GM21526 (cell line): ENCODE data around the gene CDC25A.

Experiments
- ATAC-seq: cut with Tn5 transposase; IDR thresholded peaks from one replicate; pipeline ENCODE4 v1.9.1; 2021; ENCODE audit warnings: moderate library complexity; ENCODE audit not compliant: unreplicated experiment, low FRiP score

CDC25A gene

DNA sequence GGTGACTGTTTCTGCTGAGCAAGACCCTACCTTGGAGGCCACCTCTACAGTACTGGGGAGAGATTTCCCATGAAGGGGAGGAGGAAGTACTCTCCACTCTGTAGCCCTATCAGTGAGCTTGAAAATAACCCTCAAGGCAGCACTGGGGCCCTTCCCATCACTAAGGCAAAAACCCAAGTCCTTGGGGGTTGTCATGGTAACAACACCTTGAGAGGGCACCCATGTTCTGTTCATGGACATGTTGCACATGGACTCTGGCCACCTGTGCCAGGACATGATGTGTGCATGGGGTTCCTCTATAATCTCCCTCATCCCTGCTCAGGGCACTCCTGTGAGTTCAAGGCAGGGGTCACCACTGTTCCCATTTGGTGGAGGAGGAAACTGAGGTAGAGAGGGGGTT is 10.9 kb upstream of the CDC25A start:
- no peak for ATAC-seq

- no peak for ATAC-seq
These were observed 8.4 kb upstream of the CDC25A start for GRCh38 chr3:48196611-48197010.

DNA sequence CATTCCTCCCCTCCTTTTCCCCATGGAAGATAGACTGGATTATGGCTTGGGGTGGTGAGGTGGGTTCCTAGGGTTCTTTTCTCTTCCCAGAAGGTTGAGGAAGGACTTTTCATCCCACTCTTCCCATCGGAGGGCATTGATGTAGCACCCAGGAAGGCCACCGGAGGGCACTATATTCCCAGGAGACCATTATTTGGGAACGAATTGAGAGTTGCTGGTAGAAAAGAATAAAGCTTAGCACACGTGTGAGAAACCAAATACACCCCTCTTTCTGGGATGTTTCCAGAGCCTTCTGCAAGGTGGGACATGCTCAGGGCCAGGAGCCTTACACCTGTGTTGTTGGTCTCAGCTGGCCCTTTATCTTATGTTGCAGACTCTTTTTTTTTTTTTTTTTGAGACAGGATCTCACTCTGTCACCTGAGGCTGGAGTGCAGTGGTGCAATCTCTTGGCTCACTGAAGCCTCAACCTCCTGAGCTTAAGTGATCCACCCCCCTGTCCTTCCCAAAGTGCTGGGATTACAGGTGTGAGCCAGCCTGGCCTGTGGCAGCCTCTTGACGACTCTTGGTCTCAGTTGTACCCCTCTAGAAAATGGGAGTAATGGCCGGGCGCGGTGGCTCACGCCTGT is 6.3 kb upstream of the CDC25A start:
- ATAC-seq: no peak

- ATAC-seq: no peak
These were observed 2.7 kb upstream of the CDC25A start for GRCh38 chr3:48190911-48191310.

DNA sequence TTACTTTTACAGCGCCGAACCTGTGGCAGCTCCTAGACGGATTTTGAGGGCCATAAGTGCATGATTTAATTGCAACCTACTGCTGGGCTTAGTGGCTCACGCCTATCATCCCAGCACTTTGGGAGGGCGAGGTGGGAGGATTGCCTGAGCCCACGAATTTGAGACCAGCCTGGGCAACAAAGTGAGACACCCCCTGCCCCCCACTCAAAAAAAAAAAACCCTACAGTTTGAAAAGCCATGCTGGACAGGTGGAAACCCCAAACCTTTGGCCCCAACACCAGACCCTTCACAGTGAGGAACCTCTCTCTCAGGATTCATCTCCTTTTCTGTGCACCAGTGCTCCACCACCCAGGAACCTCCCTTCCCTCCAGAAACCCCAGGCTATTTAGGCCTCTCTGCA is 1.1 kb upstream of the CDC25A start:
- no peak for ATAC-seq

- peak; percentile 24 for ATAC-seq
These were observed 495 bp downstream of the CDC25A start for GRCh38 chr3:48187579-48188265.

GRCh38 chr3:48187301-48187578 is 977 bp downstream of the CDC25A start:
- no peak for ATAC-seq

DNA sequence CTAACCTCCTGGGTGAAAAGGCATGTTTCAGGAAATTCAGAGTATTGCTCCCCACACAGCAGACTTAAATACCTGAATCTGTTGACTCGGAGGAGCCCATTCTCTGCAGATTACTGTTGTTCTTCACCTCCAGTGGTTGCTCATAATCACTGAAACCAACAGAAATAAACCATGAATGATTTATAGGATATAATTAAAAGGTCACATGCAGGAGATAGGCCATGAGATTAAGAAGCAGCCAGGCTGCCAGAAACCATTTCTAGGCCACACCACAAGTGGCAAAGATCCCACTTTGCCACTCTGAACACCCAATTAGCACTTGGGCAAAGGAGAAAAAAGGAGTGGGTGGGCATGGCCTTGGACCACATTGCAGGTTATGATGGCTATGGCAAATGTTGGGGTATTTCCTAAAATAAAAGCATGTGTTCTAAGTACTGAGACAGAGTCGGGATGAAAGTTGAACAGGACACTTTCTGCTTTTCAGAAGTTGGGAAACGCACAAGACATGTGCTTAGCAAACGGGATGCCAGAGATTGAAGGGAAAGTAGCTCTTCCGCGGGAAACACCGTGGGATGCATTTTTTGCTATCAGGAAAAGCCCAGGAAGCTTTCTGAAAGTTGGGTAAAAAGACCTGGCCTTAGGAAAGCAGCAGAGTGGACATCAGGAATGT is 1.5 kb downstream of the CDC25A start:
- no peak for ATAC-seq

DNA sequence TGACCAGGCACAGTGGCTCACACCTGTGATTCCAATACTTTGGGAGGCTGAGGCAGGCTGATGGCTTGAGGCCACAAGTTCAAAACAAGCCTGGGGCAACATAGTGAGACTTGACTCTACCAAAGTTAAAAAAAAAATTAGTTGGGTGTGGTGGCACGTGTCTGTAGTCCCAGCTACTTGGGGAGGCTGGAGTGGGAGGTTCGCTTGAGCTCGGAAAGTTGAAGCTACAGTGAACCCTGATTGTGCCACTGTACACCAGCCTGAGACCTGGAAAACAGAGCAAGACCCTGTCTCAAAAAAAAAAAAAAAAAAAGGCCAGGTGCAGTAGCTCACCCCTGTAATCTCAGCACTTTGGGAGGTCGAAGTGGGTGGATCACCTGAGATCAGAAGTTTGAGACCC is 3.1 kb downstream of the CDC25A start:
- ATAC-seq: no peak

GRCh38 chr3:48184299-48184698 is 3.9 kb downstream of the CDC25A start:
- ATAC-seq: no peak

DNA sequence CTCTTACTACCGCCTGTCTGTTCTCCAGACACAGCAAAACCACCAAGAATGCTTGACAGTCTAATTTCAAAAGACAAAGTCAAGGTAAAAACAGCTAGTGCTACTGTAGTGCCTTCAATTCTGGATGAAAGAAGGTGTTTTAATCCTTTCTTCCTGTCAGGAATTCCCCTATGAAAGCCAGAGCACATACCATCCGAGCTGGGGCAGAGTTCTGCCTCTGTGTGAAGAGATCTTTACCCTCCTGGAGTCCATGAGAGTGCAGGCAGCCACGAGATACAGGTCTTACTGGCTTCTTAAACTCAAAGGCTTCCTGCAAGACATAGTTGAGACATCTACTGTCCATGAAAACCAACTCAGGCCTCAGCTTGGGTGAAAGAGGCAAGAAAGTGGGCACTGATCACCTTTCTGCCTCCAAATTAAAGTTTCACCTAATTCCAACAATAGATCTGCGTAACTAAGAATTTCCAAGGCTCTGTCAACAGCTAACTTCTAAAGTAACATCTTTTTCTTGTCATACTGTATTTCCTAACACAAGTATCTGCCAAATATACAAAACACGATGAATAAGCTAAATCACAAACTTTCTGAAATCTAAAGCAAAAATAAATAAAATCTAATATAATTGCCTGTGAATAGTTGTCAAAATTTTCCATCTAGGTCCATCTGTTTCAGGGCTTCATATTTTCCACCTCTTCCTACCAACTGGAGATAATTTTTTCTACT is 7.5 kb downstream of the CDC25A start:
- no peak for ATAC-seq

- ATAC-seq: no peak
These were observed 8.2 kb downstream of the CDC25A start for GRCh38 chr3:48180021-48180420.

DNA sequence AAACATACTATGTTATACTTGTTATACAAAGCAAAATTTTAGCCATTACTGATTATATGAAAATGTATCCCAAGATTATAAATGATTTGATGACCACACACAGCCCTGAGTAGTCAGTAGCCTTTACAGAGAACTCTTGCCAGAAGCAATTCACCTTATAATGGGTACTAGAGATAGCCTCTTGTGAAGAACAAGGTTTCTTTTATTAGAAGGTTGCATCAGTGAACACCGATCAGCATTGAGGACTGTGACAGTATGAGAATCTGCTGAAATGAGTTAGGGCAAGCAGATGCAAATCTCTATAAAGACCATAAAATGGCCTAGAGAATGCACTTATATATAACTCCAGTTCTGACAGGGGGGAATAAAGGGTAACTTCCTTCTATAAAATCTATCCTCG is 10.1 kb downstream of the CDC25A start:
- no peak for ATAC-seq

- no peak for ATAC-seq
These were observed 30.3 kb downstream of the CDC25A start for GRCh38 chr3:48157950-48158376.

- ATAC-seq: no peak
These were observed 30.9 kb downstream of the CDC25A start for GRCh38 chr3:48157202-48157840.

- ATAC-seq: no peak
These were observed 32.1 kb downstream of the CDC25A start for GRCh38 chr3:48156163-48156562.

- ATAC-seq: no peak
These were observed 33.1 kb downstream of the CDC25A start for GRCh38 chr3:48155122-48155521.

DNA sequence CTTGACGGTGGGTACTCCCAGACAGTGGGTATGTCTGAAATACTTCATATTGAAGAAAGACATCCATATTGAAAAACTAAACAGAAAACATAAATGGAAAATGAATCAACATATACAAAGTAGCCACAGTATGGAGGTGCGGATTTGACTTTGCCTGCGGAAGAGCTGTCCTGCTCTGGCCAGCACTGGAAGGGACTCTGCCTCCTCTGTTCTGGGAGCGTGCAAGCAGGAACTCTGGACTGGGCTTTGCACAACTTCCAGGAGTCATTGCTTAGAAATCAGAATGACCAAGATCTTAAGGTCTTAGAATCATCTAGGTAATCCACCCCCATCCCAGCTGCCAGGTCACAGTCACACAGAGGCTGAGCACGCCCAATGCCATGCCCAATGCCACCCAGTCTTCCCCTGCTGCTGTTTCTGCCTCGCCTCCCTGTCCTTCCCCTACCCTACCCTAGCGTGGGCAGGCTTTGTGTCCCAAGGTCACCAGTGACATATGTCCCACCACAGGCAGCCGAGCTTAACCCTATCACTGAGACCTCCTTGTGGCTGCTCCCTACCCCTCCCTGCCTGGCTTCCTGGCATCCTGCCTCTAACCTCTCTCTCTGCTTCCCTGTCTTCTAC is 36.3 kb downstream of the CDC25A start:
- no peak for ATAC-seq

DNA sequence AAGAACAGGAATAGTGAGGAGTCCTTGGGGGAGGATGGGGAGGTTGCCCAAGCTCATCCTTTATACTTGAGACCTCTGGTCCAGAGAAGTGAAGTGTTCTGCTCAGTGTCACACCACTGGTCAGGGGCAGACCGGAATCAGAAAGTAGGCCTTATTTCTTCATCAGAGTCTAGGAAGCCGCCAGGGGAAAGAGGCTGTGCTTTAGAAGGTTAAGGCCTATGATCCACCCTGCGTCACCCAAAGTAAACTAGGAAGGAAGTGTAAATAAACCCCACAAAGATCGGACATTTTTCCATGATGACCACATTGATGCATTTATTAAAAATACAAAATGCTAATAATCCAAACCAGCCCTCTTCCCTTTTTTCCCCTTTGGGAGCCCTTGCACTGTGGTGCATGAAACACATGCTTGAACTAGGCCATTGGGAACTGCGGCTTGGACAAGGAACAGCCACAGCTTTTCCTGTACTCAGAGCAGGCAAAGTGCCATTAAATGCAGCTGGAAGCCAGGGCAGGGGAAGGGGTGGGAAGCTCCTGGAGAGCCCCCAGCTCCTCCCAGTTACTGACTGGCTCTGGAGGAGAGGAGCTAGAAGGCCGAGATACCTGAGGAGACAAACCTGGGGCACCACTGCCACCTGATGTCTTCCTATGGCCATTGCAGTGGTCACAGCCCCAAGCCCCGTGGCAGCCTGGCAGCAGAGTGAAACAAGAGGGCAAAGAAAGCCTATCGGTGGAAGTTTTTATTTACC is 37.0 kb downstream of the CDC25A start:
- ATAC-seq: no peak

GRCh38 chr3:48143992-48144391 is 44.2 kb downstream of the CDC25A start:
- no peak for ATAC-seq
